ENCODE results near the gene TRAF2.

The TRAF2 gene

DNA sequence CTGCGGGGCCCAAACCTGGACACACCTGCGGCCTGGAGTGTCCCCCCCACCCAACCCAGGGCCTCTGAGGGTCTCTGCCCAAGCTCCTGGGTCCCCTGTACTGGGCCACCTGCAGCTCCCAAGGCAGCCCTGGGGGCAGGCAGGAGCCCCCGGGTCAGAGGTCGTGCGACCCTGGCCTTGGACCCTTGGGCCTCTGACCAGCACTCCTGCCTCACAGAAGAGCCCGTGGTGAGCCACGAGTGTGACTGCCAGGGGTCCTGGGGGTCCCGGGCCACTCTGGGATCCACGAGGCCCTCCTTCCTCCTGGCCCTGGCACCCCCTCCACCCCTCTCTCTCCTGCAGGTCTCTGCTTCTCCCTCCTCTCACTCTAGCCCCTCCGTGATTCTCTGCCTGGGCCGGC lies 86.0 kb downstream of the TRAF2 start:
- Histone ChIP-seq H3K9ac (ENCODE audit: low read depth, low read length) (no peak overlapping the region), H3K4me3 (ENCODE audit: low read depth, low read length) (no peak overlapping the region), H3K27me3 (ENCODE audit: control insufficient read depth, insufficient read depth, low read length) (peaks cover 5% of the 10 kb centered on the region), H3K36me3 (ENCODE audit: control insufficient read depth, insufficient read depth, low read length) (no peaks in the 10 kb centered on the region), H3K27ac (ENCODE audit: low read depth, low read length) (no peak overlapping the region), H3K9me3 (ENCODE audit: control insufficient read depth, insufficient read depth, low read length) (no peaks in the 10 kb centered on the region), H3K4me1 (ENCODE audit: control insufficient read depth, insufficient read depth, low read length) (peaks cover 3% of the 10 kb centered on the region; the same call in 1 of the 2 replicates)

- H3K9ac ChIP-seq (ENCODE audit: low read depth, low read length), result no peak overlapping the region
- peaks cover 5% of the 10 kb centered on the region; the same call in 1 of the 2 replicates for H3K4me1 ChIP-seq (ENCODE audit: control insufficient read depth, insufficient read depth, low read length)
- H3K4me3 ChIP-seq (ENCODE audit: low read depth, low read length), result no peak overlapping the region
- no peaks in the 10 kb centered on the region for H3K36me3 ChIP-seq (ENCODE audit: control insufficient read depth, insufficient read depth, low read length)
- peaks cover 9% of the 10 kb centered on the region for H3K27me3 ChIP-seq (ENCODE audit: control insufficient read depth, insufficient read depth, low read length)
- no peak overlapping the region for H3K27ac ChIP-seq (ENCODE audit: low read depth, low read length)
- H3K9me3 ChIP-seq (ENCODE audit: control insufficient read depth, insufficient read depth, low read length), result no peaks in the 10 kb centered on the region
Measured at GRCh38 chr9:136972743-136973142, 86.4 kb downstream of the TRAF2 start.

GRCh38 chr9:136973618-136974617 lies 87.6 kb downstream of the TRAF2 start:
- no peak overlapping the region for H3K9ac ChIP-seq (ENCODE audit: low read depth, low read length)
- no peaks in the 10 kb centered on the region for H3K36me3 ChIP-seq (ENCODE audit: control insufficient read depth, insufficient read depth, low read length)
- no peak overlapping the region for H3K4me3 ChIP-seq (ENCODE audit: low read depth, low read length)
- peaks cover 10% of the 10 kb centered on the region for H3K27me3 ChIP-seq (ENCODE audit: control insufficient read depth, insufficient read depth, low read length)
- H3K4me1 ChIP-seq (ENCODE audit: control insufficient read depth, insufficient read depth, low read length), result peaks cover 5% of the 10 kb centered on the region; the same call in 1 of the 2 replicates
- H3K9me3 ChIP-seq (ENCODE audit: control insufficient read depth, insufficient read depth, low read length), result no peaks in the 10 kb centered on the region
- no peak overlapping the region for H3K27ac ChIP-seq (ENCODE audit: low read depth, low read length)

- Histone ChIP-seq H3K9ac (ENCODE audit: low read depth, low read length) (no peak overlapping the region), H3K4me1 (ENCODE audit: control insufficient read depth, insufficient read depth, low read length) (peaks cover 5% of the 10 kb centered on the region; the same call in 1 of the 2 replicates), H3K9me3 (ENCODE audit: control insufficient read depth, insufficient read depth, low read length) (no peaks in the 10 kb centered on the region), H3K36me3 (ENCODE audit: control insufficient read depth, insufficient read depth, low read length) (no peaks in the 10 kb centered on the region), H3K27ac (ENCODE audit: low read depth, low read length) (no peak overlapping the region), H3K4me3 (ENCODE audit: low read depth, low read length) (no peak overlapping the region), H3K27me3 (ENCODE audit: control insufficient read depth, insufficient read depth, low read length) (peaks cover 10% of the 10 kb centered on the region)
Measured at GRCh38 chr9:136974817-136975535, 88.7 kb downstream of the TRAF2 start.

DNA sequence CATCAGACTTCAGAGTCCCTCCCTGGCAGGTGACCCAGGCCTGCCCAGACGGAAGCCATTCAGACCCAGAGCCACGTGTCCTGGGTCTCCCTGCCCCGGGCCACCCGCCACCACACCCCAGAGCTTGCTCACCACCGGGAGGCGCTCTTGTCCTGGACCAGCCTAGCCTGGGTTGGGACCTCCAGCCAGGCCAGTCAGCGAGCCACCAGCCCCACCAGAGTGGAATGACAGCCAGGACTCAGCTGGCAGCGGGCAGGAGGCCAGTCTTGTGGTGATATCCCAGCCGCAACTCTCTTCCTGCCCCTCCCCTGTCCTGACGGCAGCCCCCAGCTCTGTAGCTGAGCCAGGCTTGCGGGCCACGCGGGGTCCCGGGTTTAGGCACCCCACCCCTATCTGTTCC lies 89.3 kb downstream of the TRAF2 start:
- no peaks in the 10 kb centered on the region for H3K36me3 ChIP-seq (ENCODE audit: control insufficient read depth, insufficient read depth, low read length)
- H3K9ac ChIP-seq (ENCODE audit: low read depth, low read length), result no peak overlapping the region
- no peak overlapping the region for H3K27ac ChIP-seq (ENCODE audit: low read depth, low read length)
- no peak overlapping the region for H3K4me3 ChIP-seq (ENCODE audit: low read depth, low read length)
- no peaks in the 10 kb centered on the region for H3K9me3 ChIP-seq (ENCODE audit: control insufficient read depth, insufficient read depth, low read length)
- H3K4me1 ChIP-seq (ENCODE audit: control insufficient read depth, insufficient read depth, low read length), result peaks cover 5% of the 10 kb centered on the region; the same call in 1 of the 2 replicates
- H3K27me3 ChIP-seq (ENCODE audit: control insufficient read depth, insufficient read depth, low read length), result peaks cover 10% of the 10 kb centered on the region

Measured in HUES48 (cell line).